GM12878 (cell line): ENCODE results near the gene SRSF12. TPM values are rescaled to one million over a fixed set of nuclear protein-coding genes. Genes with fewer than 3 reads are reported as not detected.

Source experiments
- ATAC-seq: fragments of 200-7000 bp; cut with Tn5 transposase; 3 replicates; pipeline ENCODE4 v1.9.1; 2020; ENCODE audit warnings: mild to moderate bottlenecking, moderate library complexity
- BruUV-seq: library from RNA; stranded (reverse); fragments of 400-500 nt; replicated peaks from 2 replicates; lab custom pipeline; 2021; lab: Mats Ljungman, UMichigan
- CTCF ChIA-PET: fragments of 300-600 bp; sonication (Branson Sonifier 250); formaldehyde crosslinking; extraction: SDS; loops from one replicate; lab custom pipeline; 2021; ENCODE audit warnings: inconsistent platforms; lab: Yijun Ruan, JAX
- POLR2A ChIA-PET: fragments of 350-600 bp; formaldehyde crosslinking; extraction: SDS; loops from one replicate; lab custom pipeline; 2021; ENCODE audit warnings: inconsistent platforms; lab: Charles Lee
- RAD21 ChIA-PET: fragments of 300-600 bp; sonication (Branson Sonifier 250); formaldehyde crosslinking; loops from one replicate; lab custom pipeline; 2023; ENCODE audit warnings: antibody characterized with exemption; ENCODE audit not compliant: unreplicated experiment; lab: Charles Lee
- SMC1A ChIA-PET: fragments of 300-600 bp; sonication (Branson Sonifier 250); formaldehyde crosslinking; loops from one replicate; lab custom pipeline; 2023; ENCODE audit not compliant: unreplicated experiment, uncharacterized antibody; lab: Charles Lee
- DNase-seq: peaks from one replicate; pipeline ENCODE4 v3.0.0-alpha.2; 2011; ENCODE audit warnings: low read depth, low spot score
- FAIRE-seq: peaks from 3 replicates; lab custom pipeline; 2011; peaks lifted over from hg19 to GRCh38; lab: Jason Lieb, UNC
- H2AFZ ChIP-seq: 2 replicates; pipeline ENCODE4 v1.6.0; 2011; ENCODE audit warnings: low read depth, low read length, control low read depth; ENCODE audit not compliant: control insufficient read depth
- H3K27ac ChIP-seq: 2 replicates; pipeline ENCODE4 v1.5.1; 2011; ENCODE audit warnings: control low read depth; ENCODE audit not compliant: control insufficient read depth, insufficient read depth
- H3K27me3 ChIP-seq, 2 experiments: replicated peaks in 1 of 2; 2 replicates each; pipeline versions ENCODE4 v1.6.0 to v1.6.1; 2011; ENCODE audit warnings: low read length in 1 of 2; ENCODE audit not compliant: control insufficient read depth in 2 of 2, insufficient read depth in 2 of 2
- H3K36me3 ChIP-seq, 2 experiments: 2 replicates each; pipeline ENCODE4 v1.5.1; 2011; ENCODE audit warnings: low read length in 1 of 2; ENCODE audit not compliant: control insufficient read depth in 2 of 2, insufficient read depth in 2 of 2
- H3K4me1 ChIP-seq: 2 replicates; pipeline ENCODE4 v1.6.1; 2011; ENCODE audit warnings: mild to moderate bottlenecking, low read length, moderate library complexity, mixed read lengths; ENCODE audit not compliant: control insufficient read depth, insufficient read depth
- H3K4me2 ChIP-seq: 2 replicates; pipeline ENCODE4 v1.6.0; 2011; ENCODE audit warnings: control low read depth; ENCODE audit not compliant: control insufficient read depth, insufficient read depth
- H3K4me3 ChIP-seq: fragments of 200-600 bp; sonication (generic); 2 replicates; pipeline ENCODE4 v1.5.1; 2016
- H3K79me2 ChIP-seq: 2 replicates; pipeline ENCODE4 v1.6.0; 2011; ENCODE audit warnings: low read length; ENCODE audit not compliant: control insufficient read depth, insufficient read depth
- H3K9ac ChIP-seq: 2 replicates; pipeline ENCODE4 v1.8.0; 2011; ENCODE audit warnings: low read length, control low read depth, mixed read lengths; ENCODE audit not compliant: control insufficient read depth, insufficient read depth
- H3K9me3 ChIP-seq: replicated peaks from 3 replicates; pipeline ENCODE4 v1.5.1; 2011; ENCODE audit warnings: mild to moderate bottlenecking, low read length; ENCODE audit not compliant: control insufficient read depth, insufficient read depth
- H4K20me1 ChIP-seq: 2 replicates; pipeline ENCODE4 v1.6.0; 2011; ENCODE audit not compliant: control insufficient read depth, insufficient read depth
- ASH2L ChIP-seq: fragments of 300-600, 200-600 bp; sonication (generic); IDR thresholded peaks from 2 replicates; pipeline ENCODE4 v1.6.1; 2017; ENCODE audit warnings: low read depth, mild to moderate bottlenecking, borderline replicate concordance
- ATF7 ChIP-seq: fragments of 450-650 bp; IDR thresholded peaks from 2 replicates; pipeline ENCODE4 v1.6.1; 2016; ENCODE audit warnings: low read depth, mild to moderate bottlenecking
- CREM ChIP-seq: IDR thresholded peaks from 2 replicates; pipeline ENCODE4 v1.6.1; 2014; ENCODE audit warnings: antibody characterized with exemption, low read depth
- NFYA ChIP-seq: IDR thresholded peaks from 2 replicates; pipeline ENCODE4 v1.6.1; 2011; ENCODE audit warnings: low read depth, mild to moderate bottlenecking, low read length, improper control_type of control experiment, borderline replicate concordance
- PBX3 ChIP-seq: IDR thresholded peaks from 2 replicates; pipeline ENCODE4 v1.6.1; 2011; ENCODE audit warnings: mild to moderate bottlenecking, low read depth, low read length, moderate library complexity; ENCODE audit not compliant: insufficient replicate concordance
- POLR2A ChIP-seq: IDR thresholded peaks from 2 replicates; pipeline ENCODE4 v1.6.1; 2011; ENCODE audit warnings: low read depth, mild to moderate bottlenecking, low read length
- POU2F2 ChIP-seq: IDR thresholded peaks from 3 replicates; pipeline ENCODE4 v1.6.1; 2011; ENCODE audit warnings: low read depth, mild to moderate bottlenecking, low read length, borderline replicate concordance
- RFX5 ChIP-seq: IDR thresholded peaks from 2 replicates; pipeline ENCODE4 v1.6.1; 2011; ENCODE audit warnings: low read depth, low read length, improper control_type of control experiment
- SKIL ChIP-seq: fragments of 450-650 bp; IDR thresholded peaks from 2 replicates; pipeline ENCODE4 v1.6.1; 2017; ENCODE audit warnings: mild to moderate bottlenecking, low read depth, inconsistent platforms; ENCODE audit not compliant: poor library complexity, severe bottlenecking
- WGBS: methylation state at CpG from one replicate; pipeline ENCODE4 v1.1.6; 2016; ENCODE audit warnings: low lambda C conversion rate; ENCODE audit not compliant: insufficient replicate concordance, insufficient coverage; ENCODE audit errors: missing lambda C conversion rate; 5-methylcytosine and 5-hydroxymethylcytosine counted together
- in situ Hi-C: fragments of 300-500 bp; cut with MboI; formaldehyde crosslinking; loops from 9 replicates; pipeline ENCODE4 v1.14.3; 2018; ENCODE audit warnings: mixed read lengths
- intact Hi-C: fragments of 100-400 bp; cut with micrococcal nuclease; formaldehyde crosslinking; loops from one replicate; pipeline ENCODE4 v1.14.2; 2022; ENCODE audit not compliant: unreplicated experiment
- polyA plus RNA-seq, 11 experiments: library from polyadenylated mRNA; depleted of rRNA in 4 of 11; unstranded in 6 of 11; stranded (reverse) in 5 of 11; fragments of >200 nt; fragmentation: Nextera tagmentation in 4 of 11; fragmentation: Illumina TruSeq in 1 of 11; extraction: Ambion mirVana in 4 of 11; extraction: Trizol in 1 of 11; gene quantifications; 1 replicate in 1 of 11; 2 replicates in 10 of 11; pipeline versions ENCODE4 v1.2.1 to v1.2.3, GENCODE V29; 2011 to 2016; ENCODE audit warnings: inconsistent platforms in 2 of 11, missing spikeins in 2 of 11, low read depth in 1 of 11
- total RNA-seq, 4 experiments: library from RNA; depleted of rRNA in 3 of 4; stranded (reverse); fragments of >200 nt in 3 of 4; fragmentation: Illumina TruSeq in 1 of 4; extraction: Trizol in 1 of 4; gene quantifications; 2 replicates each; pipeline versions ENCODE4 v1.2.1 to v1.2.3, GENCODE V29; 2013 to 2021

Gene SRSF12
- total and polyA plus RNA-seq, 10 of the 15 experiments (the other 5 are each of a cell fraction or from before 2014, with no cell fraction given), result 0.03 to 0.23 TPM; not detected in 8

- TF ChIP-seq PBX3 (no peak), CREM (no peak)
Observed at GRCh38 chr6:89139509-89140346, 21.9 kb upstream of the SRSF12 start (continued).

- POLR2A ChIA-PET, result interaction anchor here (0.6 kb wide), 1 partner anchor 52 kb away, joined by 3 read pairs; no protein-coding TSS in a partner anchor
Observed at GRCh38 chr6:89138173-89138572, 20.3 kb upstream of the SRSF12 start.

More at GRCh38 chr6:89138173-89138572, 20.3 kb upstream of the SRSF12 start:
- no TSS peak for BruUV-seq
- no peak overlapping the region for H3K4me2 ChIP-seq
- H3K9ac ChIP-seq, result no peak overlapping the region
- ChIA-PET RAD21 (no interaction called here), SMC1A (interaction anchor here (1.6 kb wide), 1 partner anchor 156 kb away, joined by 5 read pairs; no protein-coding TSS in a partner anchor), CTCF (interaction anchor here (0.8 kb wide), 1 partner anchor 17 kb away, joined by 3 read pairs; no protein-coding TSS in a partner anchor)
- intact Hi-C loops, result no loop called here
- DNase-seq, result no peak
- 45% methylated on average over 2 of the region's 2 CpGs for WGBS
- no peaks in the 10 kb centered on the region for H3K36me3 ChIP-seq
- no peaks in the 10 kb centered on the region for H3K4me1 ChIP-seq
- H3K27me3 ChIP-seq, result no peaks in the 10 kb centered on the region; a peak in 1 of 4 replicates
- in situ Hi-C loops, result no loop called here
- no peak for ATAC-seq
- H3K4me3 ChIP-seq, result no peak overlapping the region
- no peaks in the 10 kb centered on the region for H3K9me3 ChIP-seq
- H3K79me2 ChIP-seq, result no peaks in the 10 kb centered on the region
- no peaks in the 10 kb centered on the region for H4K20me1 ChIP-seq
- H2AFZ ChIP-seq, result no peak overlapping the region
- no peak for FAIRE-seq
- TF ChIP-seq SKIL (no peak), RFX5 (no peak), NFYA (no peak), ASH2L (no peak), POLR2A (no peak), ATF7 (no peak), POU2F2 (no peak)
- H3K27ac ChIP-seq, result no peak overlapping the region
